HPDE6-E6E7 (cell line): Measurements from ENCODE around the gene SH3GLB2.
"Not testable (repeated sequence)": the region's sequence is repeated elsewhere in the genome, so short reads cannot be mapped to it uniquely, and the experiment has no call there.

ENCODE experiments used
- DNase-seq: peaks from one replicate; pipeline ENCODE4 v3.0.0; 2011; ENCODE audit warnings: missing footprints; ENCODE audit errors: extremely low spot score

Gene SH3GLB2

DNA sequence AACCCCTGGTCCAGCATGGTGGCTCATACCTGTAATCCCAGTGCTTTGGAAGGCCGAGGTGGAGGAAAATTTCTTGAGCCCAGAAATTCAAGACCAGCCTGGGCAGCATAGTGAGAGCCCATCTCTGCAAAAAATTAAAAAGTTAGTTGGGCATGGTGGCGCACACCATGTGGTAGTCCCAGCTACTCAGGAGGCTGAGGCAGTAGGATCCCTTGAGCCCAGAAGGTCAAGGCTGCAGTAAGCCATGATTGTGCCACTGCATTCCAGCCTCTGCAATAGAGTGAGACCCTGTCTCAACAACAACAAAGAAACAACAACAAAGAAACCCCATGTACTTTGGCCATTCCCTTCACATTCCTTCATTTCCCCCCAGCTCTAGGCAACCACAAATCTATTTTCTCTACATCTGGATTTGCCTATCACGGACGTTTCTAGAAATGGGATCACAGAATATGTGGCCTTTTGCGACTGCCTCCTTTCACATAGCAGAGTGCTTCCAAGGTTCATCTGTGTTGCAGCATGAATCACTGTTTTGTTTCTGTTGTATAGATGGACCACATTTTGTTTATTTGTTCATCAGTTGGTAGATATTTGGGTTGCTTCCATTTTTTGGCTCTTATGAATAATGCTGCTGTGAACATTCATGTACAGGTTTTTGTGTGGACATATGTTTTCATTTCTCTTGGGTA, 26.2 kb upstream of the SH3GLB2 start:
- no peak for DNase-seq

DNA sequence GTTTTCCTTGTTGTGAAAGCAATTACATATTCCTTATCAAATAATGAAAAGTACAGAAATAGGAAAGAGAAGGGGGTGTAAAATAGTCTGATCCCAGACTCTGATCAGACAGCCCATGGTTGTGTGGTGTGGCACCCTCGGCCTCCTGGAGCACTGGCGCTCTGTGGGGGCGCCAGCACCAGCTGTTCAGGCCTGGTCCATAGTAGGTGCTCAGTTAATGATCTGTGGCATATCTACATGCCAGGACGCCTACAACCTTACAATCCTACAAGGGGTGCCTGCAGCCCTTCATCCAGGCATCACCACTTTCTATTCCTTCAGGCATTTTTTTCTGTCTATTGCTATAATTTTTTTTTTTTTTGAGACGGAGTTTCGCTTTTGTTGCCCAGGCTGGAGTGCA, 24.9 kb upstream of the SH3GLB2 start:
- DNase-seq = no peak

DNA sequence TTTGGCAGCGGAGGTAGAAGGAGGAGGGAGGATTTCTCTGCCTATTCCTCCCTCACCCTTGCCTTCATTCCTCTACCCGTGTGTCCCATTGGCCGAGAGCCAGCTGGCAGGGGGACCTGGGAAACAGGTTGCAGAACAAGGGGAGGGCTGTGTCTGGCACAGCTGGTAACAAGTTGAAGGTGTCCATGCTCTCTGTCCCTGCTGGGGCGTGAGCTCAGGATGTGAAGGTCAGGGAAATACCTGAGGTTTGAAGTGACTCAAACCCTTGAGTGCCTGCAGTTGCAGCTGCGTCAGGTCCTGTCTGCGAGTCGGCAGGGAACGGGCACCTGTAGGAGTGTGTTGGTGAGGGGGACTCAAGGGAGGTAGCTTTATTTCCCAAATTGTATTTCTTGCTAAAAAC, 24.5 kb upstream of the SH3GLB2 start:
- peak; percentile 72 for DNase-seq

DNA sequence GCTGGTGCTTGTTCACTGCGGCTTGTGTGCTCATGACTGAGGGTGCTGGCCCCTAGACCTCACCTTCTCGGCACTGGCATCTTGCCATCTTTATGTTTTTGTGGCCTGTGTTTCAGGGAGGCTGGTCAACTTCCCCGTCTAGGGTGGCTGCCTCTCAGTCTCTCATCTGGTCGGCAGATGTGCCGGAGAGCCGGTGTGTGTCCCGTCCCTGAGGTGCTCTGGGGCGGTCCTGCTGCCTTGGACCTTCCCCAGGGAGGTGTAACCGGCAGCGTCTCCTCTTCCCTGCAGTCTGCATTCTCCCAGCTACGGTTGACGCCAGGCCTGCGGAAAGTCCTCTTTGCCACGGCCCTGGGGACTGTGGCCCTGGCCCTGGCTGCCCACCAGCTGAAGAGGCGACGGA, 13.9 kb upstream of the SH3GLB2 start:
- DNase-seq = no peak

DNA sequence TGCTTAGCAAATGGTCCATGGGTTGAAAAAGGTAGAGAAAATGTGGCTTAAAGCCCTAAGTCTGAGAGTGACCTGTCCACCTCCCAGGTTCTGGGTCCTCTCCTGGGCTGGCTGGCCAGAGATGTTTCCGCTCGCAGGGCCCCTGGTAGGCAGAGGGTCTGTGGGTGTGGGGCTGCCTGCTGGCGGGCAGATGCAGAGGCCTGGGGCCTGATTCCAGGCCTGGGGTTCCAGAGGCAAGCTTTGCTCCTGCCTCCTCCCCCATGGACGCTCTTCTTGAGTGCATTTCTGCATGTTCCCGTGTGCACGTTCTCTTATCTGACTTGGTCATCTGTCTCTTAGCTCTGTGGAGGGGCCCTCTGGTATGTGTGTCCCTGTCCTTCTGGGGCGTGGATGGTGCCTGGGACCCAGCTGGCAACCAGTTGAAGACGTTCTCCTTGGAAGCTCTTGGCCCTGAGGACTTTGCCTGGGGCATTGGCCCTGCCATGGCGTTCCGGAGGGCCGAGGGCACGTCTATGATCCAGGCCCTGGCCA, 12.0 kb upstream of the SH3GLB2 start:
- DNase-seq = no peak

DNA sequence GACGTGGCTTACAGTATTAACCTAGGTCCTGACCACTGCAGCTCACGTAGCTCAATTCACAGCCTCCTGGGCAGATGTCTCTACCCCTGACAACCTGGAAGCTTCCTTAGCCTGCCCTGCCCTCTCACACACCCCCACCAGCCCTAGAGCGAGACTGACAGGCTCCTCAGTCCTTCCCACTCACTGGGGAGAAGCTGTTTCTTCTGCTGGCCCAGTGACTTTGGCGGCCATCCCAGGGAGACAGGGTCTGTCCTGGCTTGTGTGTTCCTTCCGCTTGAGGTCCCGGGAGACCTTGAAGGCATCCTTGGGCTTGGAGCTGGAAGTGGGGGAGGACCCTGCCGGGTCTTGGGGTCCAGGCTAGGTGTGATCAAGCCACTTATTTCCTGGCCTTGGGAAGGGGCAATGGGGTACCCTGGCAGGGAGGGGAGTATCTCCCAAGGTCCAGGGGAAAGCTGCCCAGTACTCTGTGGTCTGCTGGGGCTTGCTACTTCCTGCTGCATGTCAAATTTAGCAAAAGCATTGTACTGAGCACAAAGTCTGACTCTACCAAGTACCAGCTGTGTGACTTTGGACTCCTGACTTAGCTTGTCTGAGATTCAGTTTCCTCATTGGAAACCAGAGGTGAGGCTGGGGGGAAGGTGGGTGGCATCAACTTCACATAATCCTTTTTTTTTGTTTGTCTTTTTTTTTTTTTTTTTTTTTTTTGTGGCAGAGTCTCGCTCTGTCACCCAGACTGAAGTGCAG, 10.2 kb upstream of the SH3GLB2 start:
- DNase-seq = no peak

DNA sequence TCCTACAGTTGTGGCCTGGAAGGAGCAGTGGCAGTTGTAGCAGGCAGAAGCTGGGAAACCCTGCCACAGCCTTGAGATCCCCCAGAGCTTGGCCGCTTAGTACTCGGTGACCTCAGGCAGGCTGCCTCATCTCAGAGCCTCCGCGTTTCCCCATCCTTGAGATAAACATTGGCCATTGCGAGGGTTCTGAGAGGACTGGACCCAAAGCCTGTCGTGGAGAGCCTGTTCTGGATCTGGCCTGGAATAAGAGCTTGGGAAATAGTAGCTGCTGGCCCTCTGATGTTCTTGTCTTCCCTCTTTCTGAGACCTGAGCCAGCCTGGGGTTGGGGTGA, 9.6 kb upstream of the SH3GLB2 start:
- DNase-seq = no peak

DNA sequence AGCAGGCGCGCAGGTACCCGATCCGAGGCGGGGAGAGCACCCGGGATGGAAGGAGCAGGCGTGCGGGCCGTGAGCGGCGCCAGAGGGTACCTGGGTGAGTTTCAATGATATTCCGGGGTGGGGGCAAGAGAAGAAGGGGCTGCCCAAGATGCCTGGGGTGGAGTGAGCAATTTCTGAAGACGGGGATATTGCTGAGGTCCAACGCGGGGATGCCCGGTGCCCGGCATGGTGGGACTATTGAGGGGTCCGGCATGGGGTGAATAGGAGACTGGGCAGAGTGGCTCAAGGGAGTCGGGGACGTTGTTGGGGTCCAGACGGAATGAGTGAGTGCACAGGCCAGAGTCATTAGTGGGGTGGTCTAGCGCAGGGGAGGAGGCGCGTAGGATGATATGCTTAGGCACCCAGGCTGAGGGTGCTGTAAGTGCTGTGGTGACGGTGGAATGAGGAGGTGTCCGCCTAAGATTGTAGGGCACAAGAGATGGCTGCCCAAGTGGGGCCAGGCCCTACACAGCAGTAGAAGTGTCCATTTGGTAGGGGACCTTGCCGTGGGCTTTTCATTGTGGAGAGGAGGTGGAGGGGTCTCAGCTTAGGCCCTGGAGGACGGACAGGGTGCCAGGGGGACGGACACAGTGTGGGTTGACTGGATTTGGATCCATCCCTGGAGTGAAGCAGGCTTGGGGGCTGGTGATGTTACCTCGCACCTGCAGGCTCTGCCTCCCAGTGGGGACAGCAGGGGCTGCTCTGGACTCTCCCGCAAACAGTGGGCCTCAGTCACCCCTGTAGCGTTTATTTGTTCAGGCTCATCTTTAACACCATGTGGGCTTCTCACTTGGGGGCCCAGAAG, 9.0 kb upstream of the SH3GLB2 start:
- no peak for DNase-seq

DNA sequence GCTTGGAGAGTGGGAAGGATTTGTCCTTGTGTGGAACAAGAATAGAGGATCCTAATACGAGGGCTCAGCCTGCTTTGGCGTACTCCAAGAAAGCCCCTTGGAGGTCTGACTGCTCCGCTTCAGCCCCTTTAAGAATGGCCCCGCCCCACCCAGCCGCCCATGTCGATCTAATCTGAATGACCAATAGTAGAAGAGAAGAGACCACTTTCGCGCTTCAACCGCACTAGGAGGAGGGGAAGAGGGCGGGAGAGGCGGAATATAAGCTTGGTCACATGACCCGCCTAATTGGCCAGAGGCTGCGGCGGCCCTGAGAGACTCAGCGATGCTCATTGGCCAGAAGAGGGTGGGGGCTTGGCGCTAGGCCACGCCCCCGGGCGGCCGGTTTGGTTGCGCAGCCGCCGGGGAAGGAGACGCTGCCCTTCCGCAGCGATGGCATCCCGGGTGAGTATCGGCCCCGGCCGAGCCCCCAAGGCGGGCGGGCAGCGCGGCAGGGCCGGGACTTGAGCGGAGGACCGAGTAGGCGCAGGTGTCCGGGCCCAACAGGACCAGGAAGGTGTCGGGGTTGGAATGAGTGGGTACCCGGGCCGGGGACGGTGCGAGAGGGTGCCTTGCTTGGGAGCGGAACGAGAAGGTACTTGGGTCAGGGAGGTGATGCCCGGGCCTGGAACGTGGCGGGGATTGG, 8.3 kb upstream of the SH3GLB2 start, which contains the start of gene MIGA2:
Gene MIGA2 (plus strand): TSS at position 386 of the 682 bp plus-strand sequence. CDS start 3,969 bp downstream, outside the sequence.
- peak; percentile 99 for DNase-seq

DNA sequence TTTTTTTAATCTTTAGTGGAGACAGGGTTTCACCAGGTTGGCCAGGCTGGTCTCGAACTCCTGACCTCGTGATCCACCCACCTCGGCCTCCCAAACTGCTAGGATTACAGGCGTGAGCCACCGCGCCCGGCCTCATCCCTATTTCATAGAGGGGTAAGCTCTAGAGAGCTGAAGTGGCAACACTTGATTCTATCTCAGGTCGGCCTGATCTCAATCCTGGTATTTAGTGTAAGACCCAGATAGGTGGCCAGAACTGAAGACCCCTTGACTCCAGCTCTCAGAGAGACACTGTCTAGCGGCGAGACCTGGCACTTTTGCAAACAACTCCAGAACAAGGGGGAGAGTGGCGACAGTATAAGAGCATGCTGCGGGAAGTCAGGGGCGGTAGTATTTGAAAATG, 7.7 kb upstream of the SH3GLB2 start:
- DNase-seq = not testable (repeated sequence)

GRCh38 chr9:129033216-129033615, 5.1 kb upstream of the SH3GLB2 start:
- DNase-seq = no peak

DNA sequence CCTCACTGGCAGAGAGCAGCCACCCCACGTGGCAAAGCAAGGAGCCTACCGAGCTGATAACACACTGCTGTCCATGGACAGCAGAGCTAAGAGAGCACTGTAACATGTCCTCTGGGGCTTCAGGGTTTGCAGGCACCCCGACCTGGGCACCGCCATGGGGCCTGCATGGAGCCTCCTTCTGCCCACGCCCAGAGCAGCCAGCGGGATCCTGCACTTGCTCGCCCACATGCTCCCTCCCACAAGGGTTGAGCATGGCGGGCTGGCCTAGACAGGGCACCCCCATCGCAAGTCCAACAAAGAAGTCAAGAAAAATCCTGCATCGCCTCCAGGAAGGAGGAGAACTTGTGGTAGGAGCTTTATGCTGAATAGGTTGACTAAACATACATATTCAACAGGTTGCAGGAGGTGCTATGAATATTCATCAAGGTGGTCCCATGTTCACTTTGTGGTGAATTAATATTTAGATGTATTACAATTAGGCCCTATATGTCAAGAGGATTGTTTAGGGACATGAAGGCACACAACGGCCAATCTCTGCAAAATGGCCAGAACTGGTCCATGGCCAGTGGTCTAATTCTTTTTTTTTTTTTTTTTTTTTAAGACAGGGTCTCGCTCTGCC, 4.5 kb upstream of the SH3GLB2 start:
- no peak for DNase-seq

- no peak for DNase-seq
These were observed 3.4 kb upstream of the SH3GLB2 start for GRCh38 chr9:129031514-129031913.

DNA sequence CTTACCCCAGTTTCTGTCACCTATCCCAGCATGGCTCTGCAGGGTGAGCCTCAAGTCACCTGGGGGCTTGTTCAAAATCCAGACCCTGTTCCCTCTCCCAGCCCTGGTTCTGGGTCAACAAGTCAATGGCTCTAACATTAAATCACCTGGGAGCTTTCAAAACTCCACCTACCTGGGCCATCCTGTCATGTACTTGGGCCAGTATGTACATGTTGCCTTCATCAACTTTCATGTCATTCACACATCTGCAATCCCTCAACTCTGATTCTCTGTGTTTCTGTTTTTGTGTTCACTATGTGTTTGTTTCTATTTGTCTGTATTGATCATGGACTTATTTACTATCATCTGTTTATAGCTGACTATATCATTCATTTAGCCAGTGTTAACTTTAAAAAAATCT, 2.1 kb upstream of the SH3GLB2 start:
- DNase-seq = peak; percentile 36

DNA sequence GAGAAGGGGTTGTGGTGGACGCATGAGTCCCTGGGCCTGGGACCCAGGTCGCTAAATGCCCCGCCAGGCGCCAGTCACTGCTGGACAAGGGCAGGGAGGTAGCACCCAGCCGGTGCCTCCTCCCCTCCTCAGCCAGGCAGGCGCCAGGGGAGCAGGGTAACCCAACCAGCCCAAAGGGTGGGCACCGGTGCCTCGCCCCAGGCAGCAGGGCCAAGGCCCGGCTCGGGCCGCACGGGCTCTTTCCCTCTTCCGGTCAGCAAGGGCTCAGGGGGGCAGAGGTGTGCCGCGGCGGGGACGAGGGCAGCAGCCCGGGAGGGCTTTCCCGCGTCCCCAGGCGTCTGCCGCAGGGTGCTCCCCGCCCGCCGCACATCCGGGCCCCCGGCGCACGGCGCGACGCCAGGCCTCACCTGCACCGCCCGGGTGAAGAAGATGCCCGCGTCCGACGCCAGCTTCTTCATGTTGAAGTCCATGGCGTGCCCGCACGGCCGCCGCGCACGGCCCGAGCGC, 393 bp downstream of the SH3GLB2 start:
- DNase-seq = peak; percentile 47

DNA sequence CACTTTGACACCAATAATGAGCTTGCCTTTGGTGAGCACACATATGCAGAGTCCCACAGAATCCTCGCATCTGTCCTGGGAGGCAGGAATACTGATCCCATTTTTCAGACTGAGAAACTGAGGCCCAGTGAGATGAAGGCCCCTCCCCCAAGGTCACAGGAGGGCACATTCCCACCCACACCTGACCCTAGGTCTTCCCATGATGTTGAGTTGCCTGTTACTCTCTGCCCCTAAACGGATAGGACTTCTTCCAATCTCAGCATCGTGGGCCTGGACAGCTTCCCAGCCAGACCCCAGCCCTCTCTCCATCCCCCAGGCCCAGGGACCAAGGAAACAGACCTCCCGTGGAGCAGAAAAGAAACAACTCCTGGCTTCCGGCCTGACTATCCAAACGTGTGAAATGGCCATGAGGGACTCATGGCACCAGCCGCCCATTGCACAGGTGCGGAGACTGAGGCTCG, 877 bp downstream of the SH3GLB2 start:
- DNase-seq = no peak

GRCh38 chr9:129026442-129027223, 1.5 kb downstream of the SH3GLB2 start:
- peak; percentile 40 for DNase-seq

DNA sequence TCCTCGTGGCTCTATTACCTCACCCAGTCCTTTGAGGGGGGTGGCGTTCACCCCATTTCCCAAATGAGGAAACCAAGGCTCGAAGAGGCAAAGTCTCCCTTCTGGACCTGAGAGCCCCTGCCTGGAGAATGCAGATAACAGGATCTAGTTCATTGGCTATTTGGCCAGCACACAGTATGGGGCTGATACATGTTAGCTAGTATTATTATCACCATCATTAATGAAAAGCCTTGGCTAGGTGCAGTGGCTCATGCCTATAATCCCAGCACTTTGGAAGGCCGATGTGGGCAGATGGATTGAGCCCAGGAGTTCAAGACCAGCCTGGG, 4.3 kb downstream of the SH3GLB2 start:
- DNase-seq = no peak

GRCh38 chr9:129023036-129023907, 4.9 kb downstream of the SH3GLB2 start:
- DNase-seq = peak; percentile 34
